OCI-LY1 (cell line): ENCODE measurements around the gene COA1.

Source experiments
- EZH2 ChIP-seq: fragments of 200-600 bp; sonication (generic), shearing (Covaris generic); IDR thresholded peaks from 2 replicates; pipeline ENCODE4 v1.8.0; 2017; ENCODE audit warnings: borderline replicate concordance, mixed run types, mild to moderate bottlenecking, antibody characterized with exemption, low read length, moderate library complexity, mixed read lengths
- TF ChIP-seq, protein P1 (sequence below): fragments of 200-600 bp; sonication (generic), shearing (Covaris generic); IDR thresholded peaks from 2 replicates; pipeline ENCODE4 v1.5.1; 2017; ENCODE audit warnings: mild to moderate bottlenecking, antibody characterized with exemption, low read length, moderate library complexity, mixed read lengths

DNA sequence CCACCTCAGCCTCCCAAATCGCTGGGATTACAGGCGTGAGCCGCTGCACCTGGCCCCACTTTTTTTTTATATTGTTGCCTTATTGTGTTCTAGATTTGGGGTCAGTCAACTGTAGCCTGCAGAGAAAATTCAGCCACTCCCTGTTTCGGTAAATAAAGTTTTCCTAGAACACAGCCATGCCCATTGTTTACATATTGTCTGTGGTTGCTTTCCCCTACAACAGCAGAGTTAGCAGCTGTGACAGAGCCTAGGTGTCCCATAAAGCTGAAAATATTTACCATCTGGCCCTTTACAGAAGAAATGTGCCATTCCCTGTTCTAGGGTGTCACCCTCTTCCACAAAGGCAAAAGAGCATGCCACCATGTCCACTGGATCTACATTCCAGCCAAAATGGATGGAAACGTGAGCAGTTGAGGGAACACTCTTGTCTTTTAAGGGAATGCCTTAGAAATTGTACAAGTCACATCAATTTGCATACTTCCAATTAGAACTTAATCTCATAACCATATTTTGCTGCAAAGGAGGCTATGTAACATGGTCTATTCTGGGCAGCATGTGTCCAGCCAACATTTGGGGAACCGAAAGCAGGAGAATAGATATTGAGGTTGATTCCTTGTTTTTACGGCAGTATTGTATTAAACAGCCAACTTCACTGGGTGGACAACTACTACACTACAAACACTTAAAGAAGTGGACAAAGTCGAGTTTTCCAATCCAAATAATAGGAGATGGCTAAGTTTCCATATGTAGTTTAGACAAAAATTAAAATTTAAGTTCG, 18.2 kb upstream of the COA1 start:
- TF ChIP-seq, protein P1, sequence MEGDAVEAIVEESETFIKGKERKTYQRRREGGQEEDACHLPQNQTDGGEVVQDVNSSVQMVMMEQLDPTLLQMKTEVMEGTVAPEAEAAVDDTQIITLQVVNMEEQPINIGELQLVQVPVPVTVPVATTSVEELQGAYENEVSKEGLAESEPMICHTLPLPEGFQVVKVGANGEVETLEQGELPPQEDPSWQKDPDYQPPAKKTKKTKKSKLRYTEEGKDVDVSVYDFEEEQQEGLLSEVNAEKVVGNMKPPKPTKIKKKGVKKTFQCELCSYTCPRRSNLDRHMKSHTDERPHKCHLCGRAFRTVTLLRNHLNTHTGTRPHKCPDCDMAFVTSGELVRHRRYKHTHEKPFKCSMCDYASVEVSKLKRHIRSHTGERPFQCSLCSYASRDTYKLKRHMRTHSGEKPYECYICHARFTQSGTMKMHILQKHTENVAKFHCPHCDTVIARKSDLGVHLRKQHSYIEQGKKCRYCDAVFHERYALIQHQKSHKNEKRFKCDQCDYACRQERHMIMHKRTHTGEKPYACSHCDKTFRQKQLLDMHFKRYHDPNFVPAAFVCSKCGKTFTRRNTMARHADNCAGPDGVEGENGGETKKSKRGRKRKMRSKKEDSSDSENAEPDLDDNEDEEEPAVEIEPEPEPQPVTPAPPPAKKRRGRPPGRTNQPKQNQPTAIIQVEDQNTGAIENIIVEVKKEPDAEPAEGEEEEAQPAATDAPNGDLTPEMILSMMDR, result no peak
- TF ChIP-seq EZH2, result no peak
